PC-9 (cell line): ENCODE data around the gene KLHDC9. TPM values are rescaled to one million over a fixed set of nuclear protein-coding genes. Genes with fewer than 3 reads are reported as not detected.

ENCODE experiments used
- BruUV-seq: library from RNA; stranded (reverse); fragments of 400-500 nt; replicated peaks from 2 replicates; lab custom pipeline; 2021; lab: Mats Ljungman, UMichigan
- CTCF ChIA-PET: fragments of 300-600 bp; sonication (Branson Sonifier 250); formaldehyde crosslinking; loops from one replicate; lab custom pipeline; 2022; ENCODE audit warnings: antibody characterized with exemption; lab: Charles Lee
- POLR2A ChIA-PET: fragments of 300-600 bp; sonication (Branson Sonifier 250); formaldehyde crosslinking; loops from one replicate; lab custom pipeline; 2022; ENCODE audit warnings: antibody characterized with exemption; ENCODE audit not compliant: unreplicated experiment; lab: Charles Lee
- DNase-seq, 2 experiments: peaks; one replicate each; pipeline versions ENCODE4 v3.0.0 to v3.0.0-alpha.2; 2015 to 2022; ENCODE audit warnings: mixed read lengths in 1 of 2
- H2AFZ ChIP-seq: fragments of 200-600 bp; sonication (generic); 2 replicates; pipeline ENCODE4 v1.8.1; 2017; ENCODE audit warnings: antibody characterized with exemption
- H3F3A ChIP-seq: fragments of 200-600 bp; sonication (generic); 2 replicates; pipeline ENCODE4 v1.8.1; 2017; ENCODE audit warnings: antibody characterized with exemption, mild to moderate bottlenecking, low read depth; ENCODE audit not compliant: insufficient read depth
- H3K27ac ChIP-seq: fragments of 200-600 bp; sonication (generic); 2 replicates; pipeline ENCODE4 v1.6.1; 2016; ENCODE audit warnings: mixed run types
- H3K27me3 ChIP-seq: fragments of 200-600 bp; sonication (generic); 2 replicates; pipeline ENCODE4 v1.6.1; 2016; ENCODE audit warnings: low read depth, mixed run types; ENCODE audit not compliant: insufficient read depth
- H3K36me3 ChIP-seq: fragments of 200-600 bp; sonication (generic); 2 replicates; pipeline ENCODE4 v1.6.1; 2016; ENCODE audit warnings: low read depth, mixed run types
- H3K4me1 ChIP-seq: fragments of 200-600 bp; sonication (generic); replicated peaks from 2 replicates; pipeline ENCODE4 v1.6.1; 2016; ENCODE audit warnings: mixed run types; ENCODE audit not compliant: insufficient read depth
- H3K4me2 ChIP-seq: fragments of 200-600 bp; sonication (generic); 2 replicates; pipeline ENCODE4 v1.6.1; 2017; ENCODE audit warnings: mixed run types
- H3K4me3 ChIP-seq: fragments of 200-600 bp; sonication (generic); 2 replicates; pipeline ENCODE4 v1.6.1; 2016; ENCODE audit warnings: mixed run types
- H3K79me2 ChIP-seq: fragments of 200-600 bp; sonication (generic); 2 replicates; pipeline ENCODE4 v1.6.1; 2017; ENCODE audit warnings: low read depth, mixed run types
- H3K9me2 ChIP-seq: fragments of 200-600 bp; sonication (generic); 2 replicates; pipeline ENCODE4 v1.8.1; 2017; ENCODE audit warnings: mild to moderate bottlenecking; ENCODE audit not compliant: insufficient read depth
- H3K9me3 ChIP-seq: fragments of 200-600 bp; sonication (generic); 2 replicates; pipeline ENCODE4 v1.8.1; 2016; ENCODE audit warnings: low read depth; ENCODE audit not compliant: insufficient read depth
- H4K20me1 ChIP-seq: fragments of 200-600 bp; sonication (generic); 2 replicates; pipeline ENCODE4 v1.8.1; 2017; ENCODE audit not compliant: insufficient read depth
- CTCF ChIP-seq: fragments of 200-600 bp; sonication (generic); conservative IDR thresholded peaks from 2 replicates; pipeline ENCODE4 v1.6.1; 2017; ENCODE audit warnings: mixed run types, antibody characterized with exemption, mild to moderate bottlenecking, moderate library complexity
- EZH2 ChIP-seq: fragments of 200-600 bp; sonication (generic); IDR thresholded peaks from 2 replicates; pipeline ENCODE4 v1.8.0; 2017; ENCODE audit warnings: antibody characterized with exemption, low read depth
- intact Hi-C: fragments of 100-400 bp; cut with micrococcal nuclease; formaldehyde crosslinking; loops from one replicate; pipeline ENCODE4 v1.10.0; 2022; ENCODE audit not compliant: unreplicated experiment
- total RNA-seq: library from RNA; stranded (reverse); gene quantifications from 2 replicates; pipeline ENCODE4 v1.2.3, GENCODE V29; 2021

Gene KLHDC9
- total RNA-seq, 1 experiment from 2014 or later: 5.6 TPM

- Histone ChIP-seq H3K4me1 (peaks cover 75% of the 10 kb centered on the region), H3K36me3 (no peaks in the 10 kb centered on the region), H4K20me1 (no peaks in the 10 kb centered on the region), H3F3A (peaks cover 30% of the 10 kb centered on the region; the same call in 1 of the 2 replicates), H3K9me3 (no peaks in the 10 kb centered on the region), H3K27ac (peak overlapping the region; percentile 81), H2AFZ (no peak overlapping the region), H3K9me2 (no peaks in the 10 kb centered on the region), H3K27me3 (no peaks in the 10 kb centered on the region), H3K79me2 (peaks cover 68% of the 10 kb centered on the region), H3K4me2 (peak overlapping the region; percentile 92), H3K4me3 (peak overlapping the region; percentile 4; the same call in 1 of the 2 replicates)
- ChIA-PET CTCF (interaction anchor here (0.6 kb wide), 1 partner anchor 93 kb away, joined by 8 read pairs; no protein-coding TSS in a partner anchor), POLR2A (interaction anchor here (0.5 kb wide), 1 partner anchor 38 kb away, joined by 4 read pairs; the partner anchor contains the start of gene USF1)
- intact Hi-C loops: loop anchor here (1.0 to 2.0 kb wide), 3 partner anchors 14 to 70 kb away; partner anchors contain the start of gene USF1
- TF ChIP-seq CTCF: no peak
- no peak for TF ChIP-seq EZH2
- DNase-seq: peak; percentile 96 to 98
- BruUV-seq: TSS peak; percentile 47
Measured at GRCh38 chr1:161082996-161083747, 15.0 kb upstream of the KLHDC9 start.

DNA sequence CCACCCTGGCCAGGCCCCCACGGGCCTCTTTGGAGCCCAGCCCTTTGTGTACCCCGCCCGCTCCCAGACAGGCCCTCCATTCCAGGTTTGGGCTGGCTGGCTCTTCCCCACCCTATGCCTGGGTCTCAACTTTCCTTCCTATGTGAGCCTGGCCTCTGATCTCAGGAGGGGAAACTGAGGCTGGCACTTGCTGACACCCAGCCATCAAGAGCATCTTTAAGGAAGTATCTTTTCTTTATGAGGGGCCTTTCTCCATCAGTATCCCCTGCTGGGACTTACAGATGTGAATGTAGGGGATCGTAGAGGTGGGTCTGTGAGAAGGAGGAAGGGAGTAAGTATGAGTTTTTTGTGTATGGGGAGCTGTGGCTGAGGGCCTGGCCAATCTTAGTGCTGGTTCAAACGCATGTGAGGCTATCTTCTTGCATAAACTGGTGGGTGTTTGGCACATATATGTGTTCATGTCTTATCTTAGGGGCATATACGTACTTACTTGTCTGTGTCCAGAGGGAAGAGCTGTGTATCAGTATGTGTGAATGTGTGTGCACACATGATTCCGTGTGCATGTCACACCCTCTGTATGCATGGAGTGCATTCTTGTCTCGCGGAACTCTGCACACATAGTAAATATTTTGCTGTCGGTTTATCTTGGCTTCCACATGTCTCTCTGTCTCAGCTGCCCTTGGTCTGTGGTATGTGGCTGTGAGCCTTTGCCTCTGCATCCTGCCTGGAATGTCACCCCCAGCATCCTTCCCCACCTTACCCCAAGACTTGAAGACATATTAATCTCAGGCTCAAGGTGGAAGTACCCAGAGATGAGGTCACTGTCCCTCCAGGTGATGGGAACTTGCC is 14.2 kb upstream of the KLHDC9 start:
- BruUV-seq: no TSS peak
- Histone ChIP-seq H3K27ac (peak overlapping the region; percentile 48), H4K20me1 (no peaks in the 10 kb centered on the region), H3K4me2 (peak overlapping the region; percentile 92), H3K79me2 (peaks cover 74% of the 10 kb centered on the region), H3K36me3 (no peaks in the 10 kb centered on the region), H3K4me3 (peak overlapping the region; percentile 25; the same call in 1 of the 2 replicates), H3K4me1 (peaks cover 82% of the 10 kb centered on the region), H3K9me3 (no peaks in the 10 kb centered on the region), H3K9me2 (no peaks in the 10 kb centered on the region), H3K27me3 (no peaks in the 10 kb centered on the region), H2AFZ (no peak overlapping the region), H3F3A (peaks cover 30% of the 10 kb centered on the region; the same call in 1 of the 2 replicates)
- intact Hi-C loops: loop anchor here (1.0 to 2.0 kb wide), 3 partner anchors 13 to 71 kb away; partner anchors contain the start of gene USF1
- DNase-seq: no peak
- CTCF ChIA-PET: interaction anchor here (0.6 kb wide), 1 partner anchor 238 kb away, joined by 3 read pairs; no protein-coding TSS in a partner anchor
- TF ChIP-seq CTCF: no peak
- no peak for TF ChIP-seq EZH2
- POLR2A ChIA-PET: no interaction called here

DNA sequence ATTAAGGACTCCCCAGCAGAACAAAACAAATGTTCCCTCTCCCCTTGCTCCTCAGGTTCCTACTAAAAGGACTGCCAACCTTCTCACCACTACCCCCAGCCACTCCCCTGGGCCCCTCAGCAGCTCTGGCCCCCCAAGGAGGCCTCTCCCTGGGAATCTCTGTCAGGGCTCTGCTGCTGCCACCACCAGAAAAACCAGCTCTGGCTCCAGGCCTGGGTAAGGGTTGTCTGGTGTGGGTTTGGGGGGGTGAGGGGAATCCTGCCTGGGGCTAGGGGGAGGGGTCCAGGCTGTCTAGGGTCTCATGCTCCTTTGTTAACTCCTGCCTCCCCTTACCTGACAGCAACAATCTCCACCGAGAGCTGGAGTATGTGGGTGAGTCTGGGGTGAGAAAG is 13.6 kb upstream of the KLHDC9 start:
- Histone ChIP-seq H3K9me3 (no peaks in the 10 kb centered on the region), H3K36me3 (no peaks in the 10 kb centered on the region), H2AFZ (no peak overlapping the region), H3K4me1 (peaks cover 86% of the 10 kb centered on the region), H3K4me3 (no peak overlapping the region), H4K20me1 (no peaks in the 10 kb centered on the region), H3K9me2 (no peaks in the 10 kb centered on the region), H3K4me2 (peak overlapping the region; percentile 92), H3K27ac (peak overlapping the region; percentile 48), H3K79me2 (peaks cover 75% of the 10 kb centered on the region), H3K27me3 (no peaks in the 10 kb centered on the region), H3F3A (peaks cover 30% of the 10 kb centered on the region; the same call in 1 of the 2 replicates)
- CTCF ChIA-PET: interaction anchor here (0.6 kb wide), 2 partner anchors 36 to 238 kb away, joined by 3 to 6 read pairs; no protein-coding TSS in a partner anchor
- TF ChIP-seq EZH2: no peak
- no peak for TF ChIP-seq CTCF
- intact Hi-C loops: no loop called here
- no peak for DNase-seq
- BruUV-seq: no TSS peak
- POLR2A ChIA-PET: interaction anchor here (0.6 kb wide), 1 partner anchor 1296 kb away, joined by 6 read pairs; no protein-coding TSS in a partner anchor
